Measurements from ENCODE around the gene COBL.

GRCh38 chr7:51340936-51341335, 24.3 kb upstream of the COBL start:
- TF ChIP-seq, protein P1, sequence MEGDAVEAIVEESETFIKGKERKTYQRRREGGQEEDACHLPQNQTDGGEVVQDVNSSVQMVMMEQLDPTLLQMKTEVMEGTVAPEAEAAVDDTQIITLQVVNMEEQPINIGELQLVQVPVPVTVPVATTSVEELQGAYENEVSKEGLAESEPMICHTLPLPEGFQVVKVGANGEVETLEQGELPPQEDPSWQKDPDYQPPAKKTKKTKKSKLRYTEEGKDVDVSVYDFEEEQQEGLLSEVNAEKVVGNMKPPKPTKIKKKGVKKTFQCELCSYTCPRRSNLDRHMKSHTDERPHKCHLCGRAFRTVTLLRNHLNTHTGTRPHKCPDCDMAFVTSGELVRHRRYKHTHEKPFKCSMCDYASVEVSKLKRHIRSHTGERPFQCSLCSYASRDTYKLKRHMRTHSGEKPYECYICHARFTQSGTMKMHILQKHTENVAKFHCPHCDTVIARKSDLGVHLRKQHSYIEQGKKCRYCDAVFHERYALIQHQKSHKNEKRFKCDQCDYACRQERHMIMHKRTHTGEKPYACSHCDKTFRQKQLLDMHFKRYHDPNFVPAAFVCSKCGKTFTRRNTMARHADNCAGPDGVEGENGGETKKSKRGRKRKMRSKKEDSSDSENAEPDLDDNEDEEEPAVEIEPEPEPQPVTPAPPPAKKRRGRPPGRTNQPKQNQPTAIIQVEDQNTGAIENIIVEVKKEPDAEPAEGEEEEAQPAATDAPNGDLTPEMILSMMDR (IDR thresholded peaks at IDR 0.05): no peak
- TF ChIP-seq POLR2A (IDR thresholded peaks at IDR 0.05): no peak

Measured in adrenal gland (tissue), 5 donors.